GM12864 (cell line): Measurements from ENCODE around the gene PAX5.

Source experiments
- DNase-seq: peaks from one replicate; pipeline ENCODE4 v3.0.0-alpha.2; 2011; ENCODE audit warnings: low read depth
- H3K4me3 ChIP-seq: 2 replicates; pipeline ENCODE4 v1.5.1; 2011; ENCODE audit warnings: mild to moderate bottlenecking, low read depth, low read length, control low read depth
- TF ChIP-seq, protein P1 (sequence below): IDR thresholded peaks from 2 replicates; pipeline ENCODE4 v1.5.1; 2011; ENCODE audit warnings: low read depth, mild to moderate bottlenecking, moderate library complexity, low read length, control low read depth, inconsistent platforms; ENCODE audit errors: missing control alignments

Gene PAX5

DNA sequence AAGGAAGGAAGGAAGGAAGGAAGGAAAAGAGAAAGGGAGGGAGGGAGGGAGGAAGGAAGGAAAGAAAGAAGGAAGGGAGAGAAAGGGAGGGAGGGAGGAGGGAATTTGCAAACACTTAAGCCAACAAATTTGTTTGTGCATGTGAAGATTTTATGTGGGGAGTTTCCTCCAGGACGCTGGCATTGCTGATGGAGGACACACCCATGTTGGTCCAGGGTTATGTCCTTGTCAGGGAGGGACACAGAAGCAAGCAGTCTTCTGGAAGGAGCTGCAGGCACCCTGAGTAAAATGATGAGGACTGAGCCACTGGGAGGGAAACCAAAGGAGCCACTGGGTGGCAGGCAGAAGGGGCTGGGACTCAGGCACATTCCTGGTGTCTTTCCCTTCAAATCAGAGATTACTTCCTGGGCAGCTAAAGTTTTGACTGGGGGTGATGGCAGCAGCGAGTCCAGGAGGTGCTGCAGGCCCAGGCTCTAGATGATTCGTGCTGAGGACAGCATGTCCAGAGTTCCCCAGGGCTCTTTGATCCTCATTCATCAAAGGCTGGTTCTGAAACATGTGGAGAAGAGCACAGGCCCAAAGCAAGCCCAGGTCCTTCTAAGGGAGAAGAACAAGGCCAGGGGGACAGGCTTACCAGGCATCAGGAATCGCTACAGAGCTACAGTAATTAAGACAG, 109.2 kb downstream of the PAX5 start:
- DNase-seq, result no peak
- no peak overlapping the region for H3K4me3 ChIP-seq
- TF ChIP-seq, protein P1, sequence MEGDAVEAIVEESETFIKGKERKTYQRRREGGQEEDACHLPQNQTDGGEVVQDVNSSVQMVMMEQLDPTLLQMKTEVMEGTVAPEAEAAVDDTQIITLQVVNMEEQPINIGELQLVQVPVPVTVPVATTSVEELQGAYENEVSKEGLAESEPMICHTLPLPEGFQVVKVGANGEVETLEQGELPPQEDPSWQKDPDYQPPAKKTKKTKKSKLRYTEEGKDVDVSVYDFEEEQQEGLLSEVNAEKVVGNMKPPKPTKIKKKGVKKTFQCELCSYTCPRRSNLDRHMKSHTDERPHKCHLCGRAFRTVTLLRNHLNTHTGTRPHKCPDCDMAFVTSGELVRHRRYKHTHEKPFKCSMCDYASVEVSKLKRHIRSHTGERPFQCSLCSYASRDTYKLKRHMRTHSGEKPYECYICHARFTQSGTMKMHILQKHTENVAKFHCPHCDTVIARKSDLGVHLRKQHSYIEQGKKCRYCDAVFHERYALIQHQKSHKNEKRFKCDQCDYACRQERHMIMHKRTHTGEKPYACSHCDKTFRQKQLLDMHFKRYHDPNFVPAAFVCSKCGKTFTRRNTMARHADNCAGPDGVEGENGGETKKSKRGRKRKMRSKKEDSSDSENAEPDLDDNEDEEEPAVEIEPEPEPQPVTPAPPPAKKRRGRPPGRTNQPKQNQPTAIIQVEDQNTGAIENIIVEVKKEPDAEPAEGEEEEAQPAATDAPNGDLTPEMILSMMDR, result no peak

DNA sequence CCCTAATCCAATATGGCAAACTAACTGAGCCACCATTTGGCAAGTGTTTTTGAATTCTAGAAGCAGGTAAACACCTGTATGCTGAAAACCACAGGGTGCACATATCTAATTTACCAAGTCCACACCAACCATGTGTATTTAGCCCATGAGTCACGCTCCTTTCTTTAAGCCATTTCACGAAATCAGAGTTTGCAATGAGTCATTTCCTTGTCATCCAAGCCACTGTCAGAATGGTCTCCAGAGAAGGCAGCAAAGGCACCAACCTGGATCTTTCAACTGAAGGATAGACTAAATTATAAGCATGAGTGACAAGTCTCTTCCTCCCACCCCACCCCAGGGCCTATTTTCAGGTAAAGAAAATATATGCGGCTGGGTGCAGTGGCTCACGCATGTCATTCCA, 110.0 kb downstream of the PAX5 start:
- TF ChIP-seq, protein P1, result no peak
- no peak overlapping the region for H3K4me3 ChIP-seq
- DNase-seq, result no peak

DNA sequence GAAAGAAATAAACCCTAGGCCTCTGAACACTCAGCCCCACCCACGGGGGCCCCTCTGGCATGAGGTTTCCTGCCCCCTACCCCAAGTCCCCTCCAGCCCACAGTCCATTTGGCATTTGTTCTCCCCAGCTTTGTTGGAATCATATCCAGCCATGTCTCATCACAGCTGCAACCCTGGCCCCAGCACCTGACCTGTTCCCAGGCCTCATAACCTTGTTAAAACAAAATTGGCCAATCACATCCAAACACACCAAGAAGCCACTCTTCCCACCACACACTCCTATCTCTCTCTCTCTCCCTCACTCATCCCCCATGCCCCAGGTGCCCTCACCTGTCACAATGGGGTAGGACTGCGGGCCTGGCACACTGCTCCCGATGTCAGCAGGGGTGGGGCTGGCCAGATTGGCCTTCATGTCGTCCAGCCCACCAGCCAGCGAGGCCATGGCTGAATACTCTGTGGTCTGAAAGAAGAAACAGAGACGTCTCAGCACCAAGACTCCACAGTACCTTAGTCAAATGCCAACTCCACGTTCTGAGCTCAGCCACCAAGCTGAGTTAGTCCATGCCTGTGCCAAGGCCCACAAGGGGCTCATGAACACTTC, 110.9 kb downstream of the PAX5 start:
- no peak overlapping the region for H3K4me3 ChIP-seq
- TF ChIP-seq, protein P1, result no peak
- no peak for DNase-seq

DNA sequence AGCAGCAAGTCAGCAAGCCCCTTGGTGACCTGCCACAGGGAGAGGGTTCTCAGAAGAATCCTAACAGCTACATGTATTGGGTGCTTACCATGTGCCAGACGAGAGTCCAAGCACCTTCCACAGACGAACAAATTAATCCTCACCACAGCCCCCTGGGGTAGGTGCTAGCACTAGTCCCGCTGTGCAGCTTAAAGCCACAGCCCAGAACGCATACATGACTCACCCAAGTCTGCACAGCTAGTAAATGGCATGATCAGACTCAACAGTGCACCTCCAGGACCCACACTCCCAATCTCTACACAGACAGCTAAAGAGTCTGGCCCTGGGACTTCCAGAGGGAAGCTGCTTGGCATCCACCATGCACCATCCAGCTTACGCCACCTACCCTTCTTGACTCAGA, 111.5 kb downstream of the PAX5 start:
- no peak for DNase-seq
- TF ChIP-seq, protein P1, result no peak
- no peak overlapping the region for H3K4me3 ChIP-seq

DNA sequence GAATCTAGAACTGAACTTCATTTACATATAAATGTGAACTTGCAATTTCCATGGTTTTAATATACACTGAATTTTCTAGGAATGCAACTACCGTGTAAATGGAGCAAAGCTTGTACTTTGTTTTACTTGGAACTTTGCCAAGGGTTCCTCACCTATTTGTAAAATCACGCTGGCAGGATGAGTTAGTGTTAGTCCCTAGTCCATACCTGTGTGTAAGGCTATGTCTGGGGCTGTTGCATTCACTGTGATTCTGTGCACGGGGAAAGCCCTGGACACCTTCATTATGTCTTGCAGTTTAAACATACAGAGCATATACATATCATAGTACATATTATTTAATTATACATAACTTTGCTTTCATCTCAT, 119.9 kb downstream of the PAX5 start:
- no peak overlapping the region for H3K4me3 ChIP-seq
- no peak for DNase-seq
- TF ChIP-seq, protein P1, result no peak

DNA sequence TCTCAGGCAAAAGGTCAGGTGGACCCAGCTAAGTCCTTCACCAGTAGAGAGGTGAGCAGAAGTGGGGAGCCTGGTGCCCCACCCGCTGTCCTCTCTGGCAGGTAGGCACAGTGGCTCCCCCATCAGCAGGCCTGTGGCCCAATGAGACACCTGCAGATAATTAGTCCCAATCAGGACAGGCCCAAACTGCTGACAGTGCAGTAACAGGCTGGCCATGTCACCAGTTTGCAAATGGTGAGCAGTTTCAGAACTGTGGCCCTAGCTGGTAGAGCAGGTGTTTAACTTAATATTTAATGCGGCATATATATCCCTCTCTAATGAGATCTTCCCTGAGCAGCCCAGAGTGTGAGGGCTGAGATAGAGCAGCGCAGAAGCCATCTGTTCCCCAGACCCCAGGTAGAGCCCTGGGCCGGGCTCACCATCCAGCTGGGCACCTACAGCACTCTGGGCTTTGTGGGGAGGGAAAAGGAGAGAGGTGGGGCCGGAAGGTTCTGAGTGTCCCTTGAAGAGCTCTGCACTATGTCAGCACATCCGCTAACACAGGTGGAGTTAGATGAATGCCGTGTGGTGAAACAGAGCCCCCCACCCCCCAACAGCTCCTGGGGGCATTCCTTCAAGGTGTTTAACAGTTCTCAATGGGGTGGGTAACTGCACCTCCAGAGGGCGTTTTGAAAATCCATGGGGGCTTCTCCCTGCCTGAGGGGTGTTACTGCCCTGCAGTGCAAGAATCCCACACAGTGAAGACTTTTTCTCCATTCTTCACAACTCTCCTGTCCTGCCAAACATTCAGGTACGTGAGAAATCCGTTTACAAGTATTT, 120.5 kb downstream of the PAX5 start:
- TF ChIP-seq, protein P1, result peak; percentile 10
- no peak overlapping the region for H3K4me3 ChIP-seq
- no peak for DNase-seq

DNA sequence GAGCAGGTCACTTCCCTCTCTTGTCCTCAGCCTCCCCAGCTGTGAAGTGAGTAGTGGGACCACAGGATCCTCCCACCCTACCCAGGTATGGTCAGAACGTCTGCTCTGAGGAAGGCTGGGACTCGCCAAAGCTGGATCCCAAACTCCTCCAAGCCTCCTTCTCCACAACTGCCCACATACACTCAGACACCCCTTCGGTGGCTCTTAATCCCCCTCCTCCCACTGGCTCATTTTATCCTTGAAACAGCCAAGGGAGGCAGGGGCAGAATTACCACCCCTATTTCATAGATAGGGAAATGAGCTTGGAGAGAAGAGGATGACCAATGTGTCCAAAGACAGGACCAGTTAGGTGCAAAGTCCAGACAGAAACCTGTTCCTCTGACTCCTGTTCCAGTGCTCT, 121.4 kb downstream of the PAX5 start:
- no peak overlapping the region for H3K4me3 ChIP-seq
- no peak for DNase-seq
- TF ChIP-seq, protein P1, result no peak
